T47D (cell line): ENCODE results near the gene UBE2V1.
"Not testable (repeated sequence)": the region's sequence is repeated elsewhere in the genome, so short reads cannot be mapped to it uniquely, and the experiment has no call there.

ENCODE experiments used
- DNase-seq, 2 experiments: peaks; one replicate each; pipeline versions ENCODE4 v3.0.0 to v3.0.0-alpha.2; 2011 to 2012; ENCODE audit warnings: low read depth in 1 of 2, low spot score in 1 of 2
- JUND ChIP-seq: IDR thresholded peaks from 2 replicates; pipeline ENCODE4 v1.6.1; 2012; ENCODE audit warnings: low read depth
- in situ Hi-C: cut with HindIII; loops from 2 replicates; pipeline ENCODE4 v1.10.0; 2016; ENCODE audit warnings: low sequenced_read_pairs, low pct_unique_long_range_greater_than_20kb

The UBE2V1 gene

GRCh38 chr20:50144362-50144761 lies 31.4 kb upstream of the UBE2V1 start:
- no peak for DNase-seq
- TF ChIP-seq JUND, result no peak
- in situ Hi-C loops, result no loop called here

- no peak for TF ChIP-seq JUND
- in situ Hi-C loops, result no loop called here
- DNase-seq, result peak in 1 of 2 experiments; percentile 83
These were observed 29.9 kb upstream of the UBE2V1 start for GRCh38 chr20:50142812-50143211.

- peak in 1 of 2 experiments; percentile 94 for DNase-seq
- no peak for TF ChIP-seq JUND
- in situ Hi-C loops, result no loop called here
These were observed 29.0 kb upstream of the UBE2V1 start for GRCh38 chr20:50141811-50142561.

DNA sequence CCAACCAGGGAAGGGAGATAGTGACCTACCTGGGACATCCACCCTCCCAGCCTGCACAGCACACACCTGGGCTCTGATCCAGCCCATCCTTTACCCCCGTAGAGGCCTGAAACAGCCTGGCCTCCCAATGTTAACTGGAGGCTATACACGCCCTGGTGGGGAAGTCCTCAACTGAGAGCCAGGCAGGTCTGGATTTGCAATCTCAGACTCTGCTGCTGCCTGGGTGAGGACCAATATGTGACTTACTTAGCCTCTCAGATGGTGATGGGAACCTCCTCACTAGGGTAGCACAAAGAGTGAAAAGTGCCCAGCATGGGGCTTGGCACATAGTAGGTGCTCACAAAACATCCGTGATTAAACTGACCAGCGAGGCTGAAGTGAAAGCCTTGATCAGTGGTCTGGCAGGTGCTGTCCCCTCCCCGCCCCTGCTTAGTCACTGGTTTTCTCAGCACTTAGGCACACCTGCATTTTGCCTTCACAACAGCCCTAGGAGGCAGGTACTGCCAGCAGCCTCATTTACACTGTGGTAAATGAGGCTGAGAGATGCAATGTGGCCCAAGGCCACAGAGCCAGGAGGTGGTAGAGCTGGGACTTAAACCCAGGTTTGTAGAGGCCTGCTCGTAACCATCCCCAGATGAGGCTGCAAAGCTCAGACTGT lies 28.2 kb upstream of the UBE2V1 start:
- TF ChIP-seq JUND, result no peak
- peak in 1 of 2 experiments; percentile 43 for DNase-seq
- in situ Hi-C loops, result no loop called here

DNA sequence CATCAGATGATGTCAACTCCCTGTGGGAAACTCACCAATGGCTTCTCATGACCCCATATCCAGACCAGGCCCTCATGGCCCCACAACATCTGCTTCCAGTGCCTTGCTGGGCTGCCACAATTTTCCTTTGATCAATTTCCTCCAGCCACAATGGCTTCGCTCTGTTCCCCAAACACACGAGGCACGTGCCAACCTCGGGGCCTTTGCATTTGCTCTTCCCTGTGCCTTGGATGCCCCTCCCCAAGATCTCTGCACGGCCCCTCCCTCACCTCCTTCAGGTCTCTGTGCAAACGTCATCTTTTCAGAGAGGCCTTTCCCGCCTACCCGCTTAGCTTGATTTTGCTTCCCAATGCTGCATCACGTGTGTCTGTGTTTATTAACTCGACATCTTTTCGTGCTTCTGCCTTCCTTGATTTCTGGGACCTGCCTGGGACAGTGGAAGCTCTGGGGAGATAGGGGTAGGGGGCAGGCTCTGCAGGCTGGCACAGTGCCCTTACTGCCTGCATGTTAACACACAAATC lies 27.4 kb upstream of the UBE2V1 start:
- DNase-seq, result no peak
- in situ Hi-C loops, result no loop called here
- TF ChIP-seq JUND, result no peak

DNA sequence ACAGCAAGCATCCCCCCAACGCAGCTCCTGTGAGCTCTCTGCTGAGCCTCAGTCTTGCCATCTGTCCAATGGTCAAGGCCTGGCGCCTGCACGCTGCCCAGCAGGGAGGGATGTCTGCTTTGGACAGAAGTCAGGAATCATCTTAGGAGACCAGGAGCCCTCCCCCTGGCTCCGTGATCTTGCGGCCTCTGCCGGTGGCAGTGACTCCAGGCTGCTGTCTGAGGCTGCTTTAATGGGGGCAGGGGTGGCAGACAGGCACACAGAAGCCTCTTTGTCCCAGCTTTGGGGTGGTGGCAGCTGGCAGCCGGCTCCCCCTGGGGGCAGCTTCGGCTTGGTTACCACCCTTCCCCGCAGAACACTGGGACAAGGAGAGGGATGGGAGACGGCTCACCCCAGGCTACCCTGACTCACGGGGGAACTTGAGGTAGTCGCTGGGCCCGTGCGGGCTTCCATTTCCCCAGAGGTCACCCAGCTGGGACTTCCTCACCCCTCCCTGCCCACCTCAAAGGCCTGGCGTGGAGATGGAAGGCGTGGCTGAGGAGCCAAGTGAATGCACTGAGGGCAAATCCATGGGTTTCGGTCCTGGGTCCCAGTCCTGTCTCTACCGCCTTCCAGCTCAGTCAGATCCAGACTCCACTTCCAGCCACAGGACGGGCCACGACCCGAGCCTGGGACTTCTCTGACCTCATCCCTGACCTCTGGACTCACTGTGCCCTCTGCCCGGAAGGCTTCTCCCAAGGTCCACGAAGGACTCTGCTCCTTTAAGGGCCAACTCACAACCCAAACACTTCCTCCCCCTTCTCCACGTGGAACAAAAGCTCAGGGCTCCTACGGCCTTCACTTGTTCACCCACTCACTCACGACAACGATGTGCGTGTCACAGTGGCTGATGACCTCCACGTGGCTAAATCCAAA lies 25.8 kb upstream of the UBE2V1 start:
- TF ChIP-seq JUND, result no peak
- no peak for DNase-seq
- in situ Hi-C loops, result no loop called here

- in situ Hi-C loops, result no loop called here
- DNase-seq, result no peak
- no peak for TF ChIP-seq JUND
These were observed 25.1 kb upstream of the UBE2V1 start for GRCh38 chr20:50138120-50138478.

- in situ Hi-C loops, result not testable (repeated sequence)
These were observed 24.8 kb upstream of the UBE2V1 start for GRCh38 chr20:50137702-50138101.

DNA sequence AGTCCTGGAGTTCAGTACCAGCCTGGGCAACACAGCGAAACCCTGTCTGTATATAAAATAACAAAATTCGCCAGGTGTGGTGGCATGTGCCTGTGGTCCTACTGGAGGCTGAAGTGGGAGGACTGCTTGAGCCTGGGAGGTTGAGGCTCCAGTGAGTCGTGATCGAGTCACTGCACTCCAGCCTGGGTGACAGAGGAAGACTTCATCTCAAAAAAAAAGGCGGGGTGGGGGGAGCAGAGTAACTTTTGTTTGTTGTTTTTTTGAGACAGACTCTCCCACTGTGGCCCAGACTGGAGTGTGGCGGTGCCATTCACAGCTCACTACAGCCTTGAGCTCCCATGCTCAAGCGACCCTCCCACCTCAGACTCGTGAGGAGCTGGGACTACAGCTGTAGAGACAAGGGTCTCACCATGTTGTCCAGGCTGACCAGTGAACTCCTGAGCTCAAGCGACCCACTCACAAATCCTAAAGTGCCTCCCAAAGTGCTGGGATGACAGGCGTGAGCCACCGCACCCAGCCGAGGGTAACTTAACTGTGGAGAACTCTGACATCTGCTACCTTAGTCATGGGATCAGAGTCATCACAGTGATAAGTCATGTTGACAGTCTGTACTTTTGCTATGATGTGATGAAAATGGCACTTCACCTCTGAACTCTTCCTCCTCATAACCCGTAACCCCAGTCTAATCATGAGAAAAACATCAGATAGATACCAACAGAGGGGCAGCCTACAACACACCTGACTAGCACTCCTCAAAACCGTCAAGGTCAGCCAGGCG lies 24.1 kb upstream of the UBE2V1 start:
- in situ Hi-C loops, result no loop called here
- TF ChIP-seq JUND, result no peak
- DNase-seq, result no peak

More at GRCh38 chr20:50137702-50138101, 24.8 kb upstream of the UBE2V1 start:
- not testable (repeated sequence) for DNase-seq

DNA sequence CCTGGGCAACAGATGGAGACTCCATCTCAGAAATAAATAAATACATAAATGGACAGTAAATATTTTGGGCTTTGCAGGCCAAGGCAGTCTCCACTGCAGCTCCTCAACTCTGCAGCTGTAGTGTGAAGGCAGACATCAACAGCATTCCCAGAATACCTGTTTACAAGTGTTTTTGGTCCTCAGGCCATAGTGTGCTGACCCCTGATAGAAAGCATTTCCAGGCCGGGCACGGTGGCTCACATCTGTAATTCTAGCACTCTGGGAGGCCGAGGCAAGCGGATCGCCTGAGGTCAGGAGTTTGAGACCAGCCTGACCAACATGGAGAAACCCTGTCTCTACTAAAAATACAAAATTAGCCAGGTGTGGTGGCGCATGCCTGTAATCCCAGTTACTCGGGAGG lies 22.2 kb upstream of the UBE2V1 start:
- in situ Hi-C loops, DNase-seq: not testable (repeated sequence)

- in situ Hi-C loops, result no loop called here
- DNase-seq, result no peak
- TF ChIP-seq JUND, result no peak
These were observed 20.7 kb upstream of the UBE2V1 start for GRCh38 chr20:50133474-50134217.
